ENCODE measurements around the gene GALNT1. TPM values are rescaled to one million over a fixed set of nuclear protein-coding genes. Genes with fewer than 3 reads are reported as not detected.

GALNT1 gene
- total RNA-seq, 1 experiment from 2014 or later: 54.7 TPM

DNA sequence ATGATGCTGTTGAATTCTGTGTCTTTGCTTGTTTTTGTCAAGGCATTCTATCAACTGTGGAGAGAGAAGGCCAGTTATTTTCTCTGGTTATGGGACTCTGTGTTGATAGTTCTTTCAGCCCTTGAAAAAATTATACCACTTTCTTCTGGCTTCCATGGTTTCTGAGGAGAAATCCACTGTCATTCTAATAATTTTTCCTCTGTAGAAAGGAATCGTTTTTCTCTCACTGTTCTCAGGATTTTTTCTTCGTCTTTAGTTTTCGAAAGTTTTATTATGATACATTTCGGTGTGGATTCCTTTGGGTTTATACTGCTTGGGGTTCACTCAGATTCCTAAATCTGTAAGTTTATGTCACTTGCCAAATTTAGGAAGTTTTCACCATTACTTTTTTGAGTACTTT lies 6.6 kb downstream of the GALNT1 start:
- peaks cover 86% of the 10 kb centered on the region for H3K79me2 ChIP-seq (ENCODE audit: insufficient read depth, low read length)
- peaks cover 2 to 5% of the 10 kb centered on the region in 2 experiments; a peak in 2 of 4 replicates for H3K4me1 ChIP-seq (ENCODE audit: control insufficient read depth in 1 of 2, insufficient read depth in 2 of 2, low read length in 2 of 2)
- intact Hi-C loops (cut with micrococcal nuclease): no loop called here
- RAD21 ChIA-PET (ENCODE audit: low non-redundant PET in 1 of 2, low total read pairs in 2 of 2, uncharacterized antibody in 2 of 2, unreplicated experiment in 2 of 2): no interaction called here
- no peak overlapping the region for H3K9ac ChIP-seq (ENCODE audit: low read length)
- H3K36me3 ChIP-seq (ENCODE audit: control insufficient read depth in 1 of 2, insufficient read depth in 2 of 2, low read length in 2 of 2): no peaks in the 10 kb centered on the region
- H3K9me3 ChIP-seq (ENCODE audit: control insufficient read depth in 1 of 2, insufficient read depth in 1 of 2, low read depth in 1 of 2, low read length in 2 of 2): peaks cover 5 to 15% of the 10 kb centered on the region in 2 experiments; a peak in 2 of 4 replicates
- no peaks in the 10 kb centered on the region for H3K9me2 ChIP-seq (ENCODE audit: insufficient read depth)
- no peaks in the 10 kb centered on the region for H3K27me3 ChIP-seq (ENCODE audit: insufficient read depth, low read length)
- BruUV-seq (replicated peaks): no TSS peak
- H3K4me2 ChIP-seq (ENCODE audit: low read length): no peak overlapping the region
- H3K4me3 ChIP-seq (replicated peaks in 1 of 2; ENCODE audit: low read depth in 1 of 2, low read length in 2 of 2): no peak overlapping the region
- H4K20me1 ChIP-seq (ENCODE audit: insufficient read depth): no peaks in the 10 kb centered on the region
- ATAC-seq (no peak), DNase-seq (ENCODE audit: low read depth, low spot score) (no peak)
- H2AFZ ChIP-seq (ENCODE audit: low read depth, low read length, poor library complexity, severe bottlenecking): no peak overlapping the region
- H3K27ac ChIP-seq (ENCODE audit: low read depth, low read length): no peak overlapping the region
- CTCF ChIA-PET: no interaction called here
- TF ChIP-seq, protein P1, sequence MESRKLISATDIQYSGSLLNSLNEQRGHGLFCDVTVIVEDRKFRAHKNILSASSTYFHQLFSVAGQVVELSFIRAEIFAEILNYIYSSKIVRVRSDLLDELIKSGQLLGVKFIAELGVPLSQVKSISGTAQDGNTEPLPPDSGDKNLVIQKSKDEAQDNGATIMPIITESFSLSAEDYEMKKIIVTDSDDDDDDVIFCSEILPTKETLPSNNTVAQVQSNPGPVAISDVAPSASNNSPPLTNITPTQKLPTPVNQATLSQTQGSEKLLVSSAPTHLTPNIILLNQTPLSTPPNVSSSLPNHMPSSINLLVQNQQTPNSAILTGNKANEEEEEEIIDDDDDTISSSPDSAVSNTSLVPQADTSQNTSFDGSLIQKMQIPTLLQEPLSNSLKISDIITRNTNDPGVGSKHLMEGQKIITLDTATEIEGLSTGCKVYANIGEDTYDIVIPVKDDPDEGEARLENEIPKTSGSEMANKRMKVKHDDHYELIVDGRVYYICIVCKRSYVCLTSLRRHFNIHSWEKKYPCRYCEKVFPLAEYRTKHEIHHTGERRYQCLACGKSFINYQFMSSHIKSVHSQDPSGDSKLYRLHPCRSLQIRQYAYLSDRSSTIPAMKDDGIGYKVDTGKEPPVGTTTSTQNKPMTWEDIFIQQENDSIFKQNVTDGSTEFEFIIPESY (IDR thresholded peaks at IDR 0.05; ENCODE audit: extremely low read depth, insufficient replicate concordance, low read length): no peak
- no peak for TF ChIP-seq SRF (IDR thresholded peaks at IDR 0.05; ENCODE audit: low read depth)
- no peak for TF ChIP-seq CEBPB (IDR thresholded peaks at IDR 0.05; ENCODE audit: low read depth)
- TF ChIP-seq TCF7L2 (IDR thresholded peaks at IDR 0.05; ENCODE audit: borderline replicate concordance, extremely low read depth, insufficient read depth, insufficient read length): no peak
- TF ChIP-seq, protein P2, sequence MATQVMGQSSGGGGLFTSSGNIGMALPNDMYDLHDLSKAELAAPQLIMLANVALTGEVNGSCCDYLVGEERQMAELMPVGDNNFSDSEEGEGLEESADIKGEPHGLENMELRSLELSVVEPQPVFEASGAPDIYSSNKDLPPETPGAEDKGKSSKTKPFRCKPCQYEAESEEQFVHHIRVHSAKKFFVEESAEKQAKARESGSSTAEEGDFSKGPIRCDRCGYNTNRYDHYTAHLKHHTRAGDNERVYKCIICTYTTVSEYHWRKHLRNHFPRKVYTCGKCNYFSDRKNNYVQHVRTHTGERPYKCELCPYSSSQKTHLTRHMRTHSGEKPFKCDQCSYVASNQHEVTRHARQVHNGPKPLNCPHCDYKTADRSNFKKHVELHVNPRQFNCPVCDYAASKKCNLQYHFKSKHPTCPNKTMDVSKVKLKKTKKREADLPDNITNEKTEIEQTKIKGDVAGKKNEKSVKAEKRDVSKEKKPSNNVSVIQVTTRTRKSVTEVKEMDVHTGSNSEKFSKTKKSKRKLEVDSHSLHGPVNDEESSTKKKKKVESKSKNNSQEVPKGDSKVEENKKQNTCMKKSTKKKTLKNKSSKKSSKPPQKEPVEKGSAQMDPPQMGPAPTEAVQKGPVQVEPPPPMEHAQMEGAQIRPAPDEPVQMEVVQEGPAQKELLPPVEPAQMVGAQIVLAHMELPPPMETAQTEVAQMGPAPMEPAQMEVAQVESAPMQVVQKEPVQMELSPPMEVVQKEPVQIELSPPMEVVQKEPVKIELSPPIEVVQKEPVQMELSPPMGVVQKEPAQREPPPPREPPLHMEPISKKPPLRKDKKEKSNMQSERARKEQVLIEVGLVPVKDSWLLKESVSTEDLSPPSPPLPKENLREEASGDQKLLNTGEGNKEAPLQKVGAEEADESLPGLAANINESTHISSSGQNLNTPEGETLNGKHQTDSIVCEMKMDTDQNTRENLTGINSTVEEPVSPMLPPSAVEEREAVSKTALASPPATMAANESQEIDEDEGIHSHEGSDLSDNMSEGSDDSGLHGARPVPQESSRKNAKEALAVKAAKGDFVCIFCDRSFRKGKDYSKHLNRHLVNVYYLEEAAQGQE (IDR thresholded peaks at IDR 0.05; ENCODE audit: low read depth): no peak
- TF ChIP-seq EGR1 (IDR thresholded peaks at IDR 0.05; ENCODE audit: low read depth): no peak
- no peak for TF ChIP-seq YY1 (IDR thresholded peaks at IDR 0.05; ENCODE audit: extremely low read depth, insufficient replicate concordance, low read depth, low read length)
- no peak for TF ChIP-seq FOSL1 (IDR thresholded peaks at IDR 0.05; ENCODE audit: low read depth)
- TF ChIP-seq CBX3 (IDR thresholded peaks at IDR 0.05; ENCODE audit: low read depth): no peak
- no peak for TF ChIP-seq POLR2AphosphoS5 (IDR thresholded peaks at IDR 0.05; ENCODE audit: low read depth, low read length)
- TF ChIP-seq EZH2phosphoT487 (IDR thresholded peaks at IDR 0.05; ENCODE audit: borderline replicate concordance): no peak
- TF ChIP-seq SIN3A (IDR thresholded peaks at IDR 0.05; ENCODE audit: low read depth): no peak
- TF ChIP-seq, protein P3, sequence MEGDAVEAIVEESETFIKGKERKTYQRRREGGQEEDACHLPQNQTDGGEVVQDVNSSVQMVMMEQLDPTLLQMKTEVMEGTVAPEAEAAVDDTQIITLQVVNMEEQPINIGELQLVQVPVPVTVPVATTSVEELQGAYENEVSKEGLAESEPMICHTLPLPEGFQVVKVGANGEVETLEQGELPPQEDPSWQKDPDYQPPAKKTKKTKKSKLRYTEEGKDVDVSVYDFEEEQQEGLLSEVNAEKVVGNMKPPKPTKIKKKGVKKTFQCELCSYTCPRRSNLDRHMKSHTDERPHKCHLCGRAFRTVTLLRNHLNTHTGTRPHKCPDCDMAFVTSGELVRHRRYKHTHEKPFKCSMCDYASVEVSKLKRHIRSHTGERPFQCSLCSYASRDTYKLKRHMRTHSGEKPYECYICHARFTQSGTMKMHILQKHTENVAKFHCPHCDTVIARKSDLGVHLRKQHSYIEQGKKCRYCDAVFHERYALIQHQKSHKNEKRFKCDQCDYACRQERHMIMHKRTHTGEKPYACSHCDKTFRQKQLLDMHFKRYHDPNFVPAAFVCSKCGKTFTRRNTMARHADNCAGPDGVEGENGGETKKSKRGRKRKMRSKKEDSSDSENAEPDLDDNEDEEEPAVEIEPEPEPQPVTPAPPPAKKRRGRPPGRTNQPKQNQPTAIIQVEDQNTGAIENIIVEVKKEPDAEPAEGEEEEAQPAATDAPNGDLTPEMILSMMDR (IDR thresholded peaks at IDR 0.05 in 2 of 3, conservative IDR thresholded peaks at IDR 0.05 in 1 of 3; ENCODE audit: borderline replicate concordance in 1 of 3, insufficient read depth in 1 of 3, low read depth in 2 of 3, low read length in 2 of 3): no peak
- no peak for TF ChIP-seq RAD21 (IDR thresholded peaks at IDR 0.05; ENCODE audit: low read depth)
- no peak for TF ChIP-seq ELF1 (IDR thresholded peaks at IDR 0.05; ENCODE audit: borderline replicate concordance, low read depth)
- no peak for TF ChIP-seq EZH2 (IDR thresholded peaks at IDR 0.05)
- no peak for TF ChIP-seq SP1 (IDR thresholded peaks at IDR 0.05; ENCODE audit: low read depth)
- POLR2A ChIA-PET: no interaction called here
